Measurements from ENCODE around the gene GNB1L. TPM values are rescaled to one million over a fixed set of nuclear protein-coding genes. Genes with fewer than 3 reads are reported as not detected.

GNB1L gene
- total and polyA plus RNA-seq, 9 of the 15 experiments (the other 6 are each of a cell fraction or from before 2014, with no cell fraction given) = 0.56 to 50.5 (median 10.2) TPM

DNA sequence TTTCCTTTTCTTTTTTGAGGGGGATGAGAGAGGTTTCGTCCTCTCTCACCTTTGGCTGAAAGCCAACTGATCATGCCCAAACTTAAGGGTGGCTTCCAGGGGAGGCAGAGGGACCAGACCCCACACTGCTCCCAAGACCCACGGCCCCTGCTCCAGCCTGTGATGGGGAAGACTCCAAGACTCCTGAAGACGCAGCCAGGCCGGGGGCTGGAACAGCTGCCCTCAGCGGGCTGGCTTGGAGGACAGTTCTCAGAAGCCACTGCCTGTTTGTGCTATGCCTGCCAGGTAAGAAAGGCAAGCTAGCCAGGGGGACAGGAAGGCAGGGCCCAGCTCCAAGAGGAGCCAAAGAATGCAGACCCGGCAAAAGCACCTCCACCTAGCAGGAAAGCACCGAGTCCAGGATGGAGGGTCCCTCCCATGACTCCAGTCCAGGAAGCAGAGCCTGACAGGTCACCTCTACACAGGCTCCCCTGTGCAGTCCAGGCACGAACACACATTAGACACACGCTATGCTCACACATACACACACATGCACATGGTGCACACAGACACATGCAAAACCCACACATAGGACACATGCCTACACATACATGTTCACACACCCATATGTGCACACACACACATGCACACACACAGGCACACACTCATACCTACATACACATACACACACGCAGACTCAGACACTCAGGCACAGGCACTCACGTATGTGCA, 31.3 kb downstream of the GNB1L start (continued):
- TF ChIP-seq PATZ1 (CRISPR knock-in tag; IDR thresholded peaks at IDR 0.05; ENCODE audit: borderline replicate concordance) (no peak), HDAC8 (tag; IDR thresholded peaks at IDR 0.05) (peak; percentile 50; the same call in 1 of the 2 replicates), HMG20B (CRISPR knock-in tag; IDR thresholded peaks at IDR 0.05) (no peak), E2F3 (CRISPR knock-in tag; IDR thresholded peaks at IDR 0.05) (no peak), E2F5 (CRISPR knock-in tag; IDR thresholded peaks at IDR 0.05) (no peak), ZNF589 (CRISPR knock-in tag; IDR thresholded peaks at IDR 0.05; ENCODE audit: low read depth) (no peak), EWSR1 (IDR thresholded peaks at IDR 0.05; ENCODE audit: borderline replicate concordance, low read depth, partially characterized antibody) (no peak), ZNF707 (CRISPR knock-in tag; conservative IDR thresholded peaks at IDR 0.05) (no peak), ZNF57 (CRISPR knock-in tag; IDR thresholded peaks at IDR 0.05) (no peak), ATF1 (CRISPR knock-in tag; IDR thresholded peaks at IDR 0.05) (no peak), ATF1 (tag; IDR thresholded peaks at IDR 0.05) (no peak), PHF8 (IDR thresholded peaks at IDR 0.05; ENCODE audit: borderline replicate concordance, low read length) (0 out of 2 replicates have a peak, but pooled peaks have one; percentile 17), ARHGAP35 (IDR thresholded peaks at IDR 0.05; ENCODE audit: partially characterized antibody) (peak; percentile 73), PPARD (CRISPR knock-in tag; IDR thresholded peaks at IDR 0.05) (no peak), FOXM1 (IDR thresholded peaks at IDR 0.05; ENCODE audit: low read depth) (no peak), FOXM1 (CRISPR knock-in tag; IDR thresholded peaks at IDR 0.05; ENCODE audit: low read depth) (no peak), PHF20 (IDR thresholded peaks at IDR 0.05; ENCODE audit: partially characterized antibody) (peak; percentile 50), FOS (IDR thresholded peaks at IDR 0.05; ENCODE audit: extremely low read depth, insufficient read length) (no peak), ZFX (CRISPR knock-in tag; IDR thresholded peaks at IDR 0.05) (no peak)
- TF ChIP-seq, protein P1, sequence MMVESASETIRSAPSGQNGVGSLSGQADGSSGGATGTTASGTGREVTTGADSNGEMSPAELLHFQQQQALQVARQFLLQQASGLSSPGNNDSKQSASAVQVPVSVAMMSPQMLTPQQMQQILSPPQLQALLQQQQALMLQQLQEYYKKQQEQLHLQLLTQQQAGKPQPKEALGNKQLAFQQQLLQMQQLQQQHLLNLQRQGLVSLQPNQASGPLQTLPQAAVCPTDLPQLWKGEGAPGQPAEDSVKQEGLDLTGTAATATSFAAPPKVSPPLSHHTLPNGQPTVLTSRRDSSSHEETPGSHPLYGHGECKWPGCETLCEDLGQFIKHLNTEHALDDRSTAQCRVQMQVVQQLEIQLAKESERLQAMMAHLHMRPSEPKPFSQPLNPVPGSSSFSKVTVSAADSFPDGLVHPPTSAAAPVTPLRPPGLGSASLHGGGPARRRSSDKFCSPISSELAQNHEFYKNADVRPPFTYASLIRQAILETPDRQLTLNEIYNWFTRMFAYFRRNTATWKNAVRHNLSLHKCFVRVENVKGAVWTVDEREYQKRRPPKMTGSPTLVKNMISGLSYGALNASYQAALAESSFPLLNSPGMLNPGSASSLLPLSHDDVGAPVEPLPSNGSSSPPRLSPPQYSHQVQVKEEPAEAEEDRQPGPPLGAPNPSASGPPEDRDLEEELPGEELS (CRISPR knock-in tag; IDR thresholded peaks at IDR 0.05; ENCODE audit: borderline replicate concordance) = no peak
- TF ChIP-seq, protein P2, sequence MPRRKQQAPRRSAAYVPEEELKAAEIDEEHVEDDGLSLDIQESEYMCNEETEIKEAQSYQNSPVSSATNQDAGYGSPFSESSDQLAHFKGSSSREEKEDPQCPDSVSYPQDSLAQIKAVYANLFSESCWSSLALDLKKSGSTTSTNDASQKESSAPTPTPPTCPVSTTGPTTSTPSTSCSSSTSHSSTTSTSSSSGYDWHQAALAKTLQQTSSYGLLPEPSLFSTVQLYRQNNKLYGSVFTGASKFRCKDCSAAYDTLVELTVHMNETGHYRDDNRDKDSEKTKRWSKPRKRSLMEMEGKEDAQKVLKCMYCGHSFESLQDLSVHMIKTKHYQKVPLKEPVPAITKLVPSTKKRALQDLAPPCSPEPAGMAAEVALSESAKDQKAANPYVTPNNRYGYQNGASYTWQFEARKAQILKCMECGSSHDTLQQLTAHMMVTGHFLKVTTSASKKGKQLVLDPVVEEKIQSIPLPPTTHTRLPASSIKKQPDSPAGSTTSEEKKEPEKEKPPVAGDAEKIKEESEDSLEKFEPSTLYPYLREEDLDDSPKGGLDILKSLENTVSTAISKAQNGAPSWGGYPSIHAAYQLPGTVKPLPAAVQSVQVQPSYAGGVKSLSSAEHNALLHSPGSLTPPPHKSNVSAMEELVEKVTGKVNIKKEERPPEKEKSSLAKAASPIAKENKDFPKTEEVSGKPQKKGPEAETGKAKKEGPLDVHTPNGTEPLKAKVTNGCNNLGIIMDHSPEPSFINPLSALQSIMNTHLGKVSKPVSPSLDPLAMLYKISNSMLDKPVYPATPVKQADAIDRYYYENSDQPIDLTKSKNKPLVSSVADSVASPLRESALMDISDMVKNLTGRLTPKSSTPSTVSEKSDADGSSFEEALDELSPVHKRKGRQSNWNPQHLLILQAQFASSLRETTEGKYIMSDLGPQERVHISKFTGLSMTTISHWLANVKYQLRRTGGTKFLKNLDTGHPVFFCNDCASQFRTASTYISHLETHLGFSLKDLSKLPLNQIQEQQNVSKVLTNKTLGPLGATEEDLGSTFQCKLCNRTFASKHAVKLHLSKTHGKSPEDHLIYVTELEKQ (CRISPR knock-in tag; IDR thresholded peaks at IDR 0.05) = no peak
